ENCODE measurements around the gene FHIT.

- TF ChIP-seq, protein P1, sequence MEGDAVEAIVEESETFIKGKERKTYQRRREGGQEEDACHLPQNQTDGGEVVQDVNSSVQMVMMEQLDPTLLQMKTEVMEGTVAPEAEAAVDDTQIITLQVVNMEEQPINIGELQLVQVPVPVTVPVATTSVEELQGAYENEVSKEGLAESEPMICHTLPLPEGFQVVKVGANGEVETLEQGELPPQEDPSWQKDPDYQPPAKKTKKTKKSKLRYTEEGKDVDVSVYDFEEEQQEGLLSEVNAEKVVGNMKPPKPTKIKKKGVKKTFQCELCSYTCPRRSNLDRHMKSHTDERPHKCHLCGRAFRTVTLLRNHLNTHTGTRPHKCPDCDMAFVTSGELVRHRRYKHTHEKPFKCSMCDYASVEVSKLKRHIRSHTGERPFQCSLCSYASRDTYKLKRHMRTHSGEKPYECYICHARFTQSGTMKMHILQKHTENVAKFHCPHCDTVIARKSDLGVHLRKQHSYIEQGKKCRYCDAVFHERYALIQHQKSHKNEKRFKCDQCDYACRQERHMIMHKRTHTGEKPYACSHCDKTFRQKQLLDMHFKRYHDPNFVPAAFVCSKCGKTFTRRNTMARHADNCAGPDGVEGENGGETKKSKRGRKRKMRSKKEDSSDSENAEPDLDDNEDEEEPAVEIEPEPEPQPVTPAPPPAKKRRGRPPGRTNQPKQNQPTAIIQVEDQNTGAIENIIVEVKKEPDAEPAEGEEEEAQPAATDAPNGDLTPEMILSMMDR (IDR thresholded peaks at IDR 0.05), result no peak
- TF ChIP-seq POLR2A (IDR thresholded peaks at IDR 0.05), result no peak
These were observed 88.3 kb downstream of the FHIT start for GRCh38 chr3:61162965-61163364.
